NCI-H460 (cell line): ENCODE measurements around the gene ACTL7A. TPM values are rescaled to one million over a fixed set of nuclear protein-coding genes. Genes with fewer than 3 reads are reported as not detected.
A peak's percentile ranks its signal among the peaks of the same experiment; 100 is the strongest.
"Not testable (repeated sequence)": the region's sequence is repeated elsewhere in the genome, so short reads cannot be mapped to it uniquely, and the experiment has no call there.

ENCODE experiments used
- DNase-seq: peaks from one replicate; pipeline ENCODE4 v3.0.0-alpha.2; 2016; ENCODE audit warnings: low read depth; ENCODE audit errors: extremely low read depth
- polyA plus RNA-seq: library from polyadenylated mRNA; depleted of rRNA; stranded (reverse); fragments of >200 nt; gene quantifications from 2 replicates; pipeline ENCODE4 v1.2.3, GENCODE V29; 2014; cell fraction: nucleus; rRNA removed
- total RNA-seq: library from RNA; depleted of rRNA; stranded (reverse); fragments of >200 nt; shearing (Covaris generic); gene quantifications from 2 replicates; pipeline ENCODE4 v1.2.3, GENCODE V29; 2014; rRNA removed

ACTL7A gene
- total RNA-seq = not detected in 2 replicates
- polyA plus RNA-seq = not detected in 2 replicates

DNA sequence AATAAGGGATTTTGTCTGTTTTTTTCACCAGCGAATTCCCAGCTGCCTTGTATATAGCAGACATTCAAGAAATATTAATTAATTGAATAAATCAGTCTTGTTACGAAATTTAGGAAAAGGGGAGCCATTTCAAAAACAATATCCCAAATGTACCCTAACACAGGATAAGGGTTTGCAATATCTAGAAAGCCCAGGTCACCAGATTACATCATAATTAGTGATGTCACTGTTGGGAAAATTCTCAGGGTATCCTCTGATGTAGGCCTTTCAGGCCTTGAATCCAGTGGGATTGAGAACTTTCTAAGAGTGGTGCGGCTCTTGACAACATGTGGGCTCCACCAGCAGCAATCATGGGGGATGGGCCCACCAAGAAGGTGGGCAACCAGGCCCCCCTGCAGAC lies at the start of gene ACTL7A:
ACTL7A (plus strand) TSS at position 270 of the 400 bp plus-strand sequence; CDS start at position 327, 57 bp downstream.
- no peak for DNase-seq

GRCh38 chr9:108812396-108813025 lies 49.6 kb upstream of the ACTL7A start:
- no peak for DNase-seq

- peak; percentile 53 for DNase-seq
These were observed 48.0 kb upstream of the ACTL7A start for GRCh38 chr9:108813951-108814601.

DNA sequence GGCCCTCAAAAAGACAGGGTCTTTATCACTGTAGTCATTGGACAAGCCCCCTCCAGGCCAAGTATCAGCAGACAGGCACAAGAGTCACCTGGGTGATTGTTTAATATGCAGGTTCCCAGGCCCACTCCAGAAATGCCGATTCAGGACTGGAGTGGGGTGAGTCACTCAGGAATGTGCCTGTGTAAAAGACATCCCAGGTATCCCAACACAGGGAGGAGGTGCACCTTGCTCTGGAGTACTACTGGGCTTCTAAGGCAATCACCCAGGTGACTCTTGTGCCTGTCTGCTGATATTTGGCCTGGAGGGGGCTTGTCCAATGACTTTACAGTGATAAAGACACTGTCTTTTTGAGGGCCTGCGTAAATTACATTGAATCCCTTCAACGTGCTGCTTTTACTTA lies 46.9 kb upstream of the ACTL7A start:
- DNase-seq = no peak

- no peak for DNase-seq
These were observed 46.0 kb upstream of the ACTL7A start for GRCh38 chr9:108816037-108816436.

DNA sequence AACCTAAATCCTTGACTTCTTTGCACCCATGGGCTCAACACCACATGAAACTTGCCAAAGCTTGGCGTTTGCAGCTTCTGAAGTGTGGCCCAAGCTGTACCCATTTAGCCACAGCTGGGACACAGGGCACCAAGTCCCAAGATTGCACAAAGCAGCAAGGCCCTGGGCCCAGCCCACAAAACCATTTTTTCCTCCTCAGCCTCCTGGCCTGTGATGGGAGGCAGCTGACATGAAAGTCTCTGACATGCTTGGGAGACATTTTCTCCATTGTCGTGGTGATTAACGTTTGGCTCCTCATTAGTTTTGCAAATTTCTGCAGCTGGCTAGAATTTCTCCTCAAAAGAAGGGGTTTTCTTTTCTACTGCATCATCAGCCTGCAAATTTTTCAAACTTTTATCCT lies 38.2 kb upstream of the ACTL7A start:
- no peak for DNase-seq

DNA sequence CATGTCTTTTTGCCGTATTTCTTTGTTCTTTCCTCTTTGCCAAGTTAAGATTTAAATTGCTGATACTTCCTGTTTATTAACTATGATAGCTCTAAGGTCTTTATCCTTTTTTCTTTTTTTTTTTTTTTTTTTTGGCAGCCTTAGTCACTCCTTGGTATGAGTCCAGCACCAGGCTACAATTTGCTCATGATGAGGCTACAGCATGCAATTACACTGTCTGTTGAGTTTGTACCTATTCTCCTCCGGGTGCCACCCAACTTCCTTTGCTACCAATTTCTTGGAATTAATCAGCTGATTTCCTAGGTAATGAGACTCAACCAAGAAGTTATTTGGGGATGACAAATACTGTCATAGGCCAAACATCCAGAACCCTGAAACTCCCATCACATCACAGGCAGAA lies 31.8 kb upstream of the ACTL7A start:
- no peak for DNase-seq

GRCh38 chr9:108831496-108832178 lies 30.4 kb upstream of the ACTL7A start:
- DNase-seq = no peak

GRCh38 chr9:108832179-108832500 lies 29.9 kb upstream of the ACTL7A start:
- DNase-seq = no peak

GRCh38 chr9:108834959-108835665 lies 27.0 kb upstream of the ACTL7A start:
- no peak for DNase-seq

GRCh38 chr9:108835831-108836230 lies 26.2 kb upstream of the ACTL7A start:
- DNase-seq = no peak

DNA sequence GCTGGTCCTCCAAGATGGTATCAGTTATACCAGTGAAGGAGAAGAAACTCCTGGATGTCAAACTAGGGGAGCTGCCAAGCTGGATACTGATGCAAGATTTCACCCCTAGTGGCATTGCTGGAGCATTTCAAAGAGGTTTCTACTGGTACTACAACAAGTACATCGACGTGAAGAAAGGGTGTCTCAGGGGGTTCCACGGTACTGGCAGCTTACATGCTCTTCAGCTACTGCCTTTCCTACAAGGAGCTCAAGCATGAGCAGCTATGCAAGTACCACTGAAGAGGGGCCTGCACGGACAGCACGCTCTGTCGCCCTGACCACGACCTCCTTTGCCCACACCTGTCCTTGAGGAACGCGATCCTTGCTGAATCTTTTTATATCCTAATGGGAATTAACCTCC lies 25.7 kb upstream of the ACTL7A start:
- DNase-seq = no peak

GRCh38 chr9:108836781-108837180 lies 25.3 kb upstream of the ACTL7A start:
- DNase-seq = no peak

DNA sequence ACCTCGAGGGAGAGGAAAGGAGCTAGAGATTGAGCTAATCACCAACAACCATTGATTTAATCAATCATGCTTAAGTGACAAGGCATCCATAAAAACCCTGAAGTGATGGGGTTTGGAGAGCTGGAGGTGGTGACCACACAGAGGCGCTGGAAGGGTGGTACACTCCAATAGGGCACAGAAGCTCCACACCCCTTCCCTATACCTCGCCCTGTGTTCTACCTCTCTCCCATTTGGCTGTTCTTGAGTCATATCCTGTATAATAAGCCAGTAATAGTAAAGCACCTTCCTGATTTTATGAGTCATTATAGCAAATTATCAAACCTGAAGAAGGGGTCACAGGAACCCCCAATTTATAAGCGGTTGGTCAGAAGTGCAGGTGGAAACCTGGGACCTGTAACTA lies 24.5 kb upstream of the ACTL7A start:
- DNase-seq = no peak

DNA sequence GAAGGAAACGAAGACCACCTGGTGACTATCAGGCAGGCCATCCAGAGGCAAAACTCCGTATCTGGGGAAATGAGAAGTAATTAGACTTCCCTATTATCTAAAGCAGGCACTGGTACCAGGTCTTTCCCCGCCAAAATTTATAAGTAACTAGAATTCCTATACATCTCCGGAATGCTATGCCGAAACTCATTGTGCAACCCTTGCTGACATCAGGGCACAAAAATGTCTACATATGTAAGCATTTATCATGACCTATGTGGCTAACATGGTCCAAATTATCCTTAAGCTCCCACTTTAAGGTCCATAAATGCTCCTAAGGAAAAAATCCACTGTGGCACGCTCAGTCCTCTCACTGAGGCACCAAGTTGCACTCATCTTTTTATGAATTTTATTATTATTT lies 24.0 kb upstream of the ACTL7A start:
- DNase-seq = no peak

- DNase-seq = not testable (repeated sequence)
These were observed 22.5 kb upstream of the ACTL7A start for GRCh38 chr9:108839561-108839960.

GRCh38 chr9:108842610-108843295 lies 19.3 kb upstream of the ACTL7A start:
- no peak for DNase-seq

GRCh38 chr9:108844391-108844790 lies 17.7 kb upstream of the ACTL7A start:
- no peak for DNase-seq

DNA sequence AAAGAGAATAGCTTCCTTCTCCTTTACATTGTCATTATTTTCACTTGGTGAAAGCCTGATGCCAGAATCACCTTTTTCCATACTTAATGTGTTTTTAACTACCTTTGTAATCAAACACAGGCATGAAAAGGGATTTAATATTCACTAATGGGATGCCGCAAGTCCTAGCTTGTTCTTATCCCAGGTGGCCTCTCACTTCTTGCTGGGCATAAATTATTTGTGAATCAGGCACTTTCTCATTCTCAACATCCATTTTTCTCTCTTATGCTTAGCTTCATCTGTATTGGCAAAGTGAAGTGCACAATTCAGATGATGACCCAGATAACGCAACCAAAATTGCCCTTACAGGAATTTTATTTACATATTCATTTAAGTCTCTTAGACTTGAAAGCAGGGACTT lies 17.2 kb upstream of the ACTL7A start:
- no peak for DNase-seq

- DNase-seq = no peak
These were observed 16.6 kb upstream of the ACTL7A start for GRCh38 chr9:108845507-108845906.

- DNase-seq = no peak
These were observed 16.1 kb upstream of the ACTL7A start for GRCh38 chr9:108845947-108846346.
